A549 (cell line): ENCODE data around the gene CELA3B. TPM values are rescaled to one million over a fixed set of nuclear protein-coding genes. Genes with fewer than 3 reads are reported as not detected.
"Not testable (repeated sequence)": the region's sequence is repeated elsewhere in the genome, so short reads cannot be mapped to it uniquely, and the experiment has no call there.

ENCODE experiments used
- ATAC-seq, 2 experiments: fragments of 200-7000 bp in 1 of 2; fragments of >200 bp in 1 of 2; cut with Nextera tagmentation in 1 of 2; cut with Tn5 transposase in 1 of 2; 3 replicates each; pipeline versions ENCODE4 v1.8.0 to v1.9.1; 2018 to 2020; ENCODE audit warnings: mild to moderate bottlenecking in 1 of 2, moderate library complexity in 1 of 2
- CTCF ChIA-PET: fragments of 300-600 bp; sonication (Branson Sonifier 250); formaldehyde crosslinking; extraction: SDS; loops from one replicate; lab custom pipeline; 2021; ENCODE audit warnings: antibody characterized with exemption, inconsistent platforms; lab: Yijun Ruan, JAX
- POLR2A ChIA-PET: fragments of 350-600 bp; formaldehyde crosslinking; extraction: SDS; loops from one replicate; lab custom pipeline; 2021; ENCODE audit warnings: antibody characterized with exemption, inconsistent platforms; lab: Yijun Ruan, JAX
- DNase-seq, 2 experiments: peaks; one replicate each; pipeline versions ENCODE4 v3.0.0 to v3.0.0-alpha.2; 2011 to 2016; ENCODE audit warnings: low read depth in 1 of 2, low spot score in 1 of 2
- FAIRE-seq: peaks from 2 replicates; lab custom pipeline; 2011; peaks lifted over from hg19 to GRCh38; lab: Jason Lieb, UNC
- H3K27ac ChIP-seq, 2 experiments: fragments of >200 bp; sonication (Bioruptor Twin); formaldehyde crosslinking; 3 replicates each; pipeline ENCODE4 v1.5.1; 2016 to 2017
- H3K4me1 ChIP-seq: fragments of >200 bp; sonication (Bioruptor Twin); formaldehyde crosslinking; 3 replicates; pipeline ENCODE4 v1.6.1; 2016
- H3K4me2 ChIP-seq: fragments of >200 bp; sonication (Bioruptor Twin); formaldehyde crosslinking; 3 replicates; pipeline ENCODE4 v1.6.1; 2016
- H3K4me3 ChIP-seq: fragments of >200 bp; sonication (Bioruptor Twin); formaldehyde crosslinking; 3 replicates; pipeline ENCODE4 v1.5.1; 2016
- H3K9me3 ChIP-seq: fragments of >200 bp; sonication (Bioruptor Twin); formaldehyde crosslinking; 3 replicates; pipeline ENCODE4 v1.6.1; 2016
- WGBS: methylation state at CpG from one replicate; pipeline ENCODE4 v1.1.6; 2017; ENCODE audit errors: missing lambda C conversion rate; 5-methylcytosine and 5-hydroxymethylcytosine counted together
- polyA plus RNA-seq, 4 experiments: library from polyadenylated mRNA; depleted of rRNA in 3 of 4; stranded (reverse); fragments of >200 nt; fragmentation: RNase III in 1 of 4; extraction: RNeasy Plus Mini Kit Qiagen cat#74134 plus additional on column Dnase treatment in 1 of 4; gene quantifications; 2 replicates in 3 of 4; 3 replicates in 1 of 4; pipeline ENCODE4 v1.2.3, GENCODE V29; 2011 to 2017

The CELA3B gene
- polyA plus RNA-seq, 2 of the 4 experiments (the other 2 are of a cell fraction), result not detected

DNA sequence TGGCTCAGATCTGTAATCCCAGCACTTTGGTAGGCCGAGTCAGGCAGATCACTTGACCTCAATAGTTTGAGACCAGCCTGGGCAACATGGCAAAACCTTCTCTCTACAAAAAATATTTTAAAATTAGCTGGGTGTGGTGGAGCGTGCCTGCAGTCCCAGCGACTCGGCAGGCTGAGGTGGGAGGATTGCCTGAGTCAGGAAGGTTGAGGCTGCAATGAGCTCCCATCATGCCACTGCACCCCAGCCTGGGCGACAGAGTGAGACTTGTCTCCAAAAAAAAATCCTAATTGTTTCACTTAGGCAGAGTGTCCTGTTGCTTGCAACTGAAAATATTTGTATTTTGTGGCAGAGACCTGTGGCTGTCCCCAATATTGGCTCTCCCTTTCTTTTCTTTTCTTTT is 7.8 kb upstream of the CELA3B start:
- DNase-seq, H3K27ac ChIP-seq, H3K4me2 ChIP-seq, POLR2A ChIA-PET, FAIRE-seq, H3K9me3 ChIP-seq, ATAC-seq, H3K4me3 ChIP-seq, CTCF ChIA-PET: not testable (repeated sequence)
- H3K4me1 ChIP-seq, result peaks cover 17% of the 10 kb centered on the region; the same call in 2 of the 3 replicates
- WGBS, result 90% methylated on average over 5 of the region's 5 CpGs

DNA sequence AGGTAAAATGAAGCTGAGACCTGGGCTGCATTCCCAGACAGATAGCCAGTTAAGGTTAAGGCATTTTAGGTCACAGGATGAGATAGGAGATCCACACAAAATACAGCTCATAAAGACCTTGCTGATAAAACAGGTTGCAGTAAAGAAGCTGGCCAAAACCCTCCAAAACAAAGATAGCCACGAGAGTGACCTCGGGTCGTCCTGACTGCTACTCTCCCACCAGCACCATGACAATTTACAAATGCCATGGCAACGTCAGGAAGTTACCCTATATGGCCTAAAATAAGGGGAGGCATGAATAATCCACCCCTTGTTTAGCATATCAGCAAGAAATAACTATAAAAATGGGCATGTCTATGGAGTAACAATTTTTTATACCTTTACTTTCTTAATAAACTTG is 6.3 kb upstream of the CELA3B start:
- H3K4me1 ChIP-seq, result peaks cover 17% of the 10 kb centered on the region; the same call in 2 of the 3 replicates
- H3K4me3 ChIP-seq, H3K4me2 ChIP-seq, DNase-seq, FAIRE-seq, POLR2A ChIA-PET, ATAC-seq, H3K9me3 ChIP-seq, H3K27ac ChIP-seq: not testable (repeated sequence)
- 68% methylated on average over 2 of the region's 4 CpGs for WGBS
- CTCF ChIA-PET, result interaction anchor here (1.3 kb wide), 1 partner anchor 672 kb away, joined by 3 read pairs; no protein-coding TSS in a partner anchor

DNA sequence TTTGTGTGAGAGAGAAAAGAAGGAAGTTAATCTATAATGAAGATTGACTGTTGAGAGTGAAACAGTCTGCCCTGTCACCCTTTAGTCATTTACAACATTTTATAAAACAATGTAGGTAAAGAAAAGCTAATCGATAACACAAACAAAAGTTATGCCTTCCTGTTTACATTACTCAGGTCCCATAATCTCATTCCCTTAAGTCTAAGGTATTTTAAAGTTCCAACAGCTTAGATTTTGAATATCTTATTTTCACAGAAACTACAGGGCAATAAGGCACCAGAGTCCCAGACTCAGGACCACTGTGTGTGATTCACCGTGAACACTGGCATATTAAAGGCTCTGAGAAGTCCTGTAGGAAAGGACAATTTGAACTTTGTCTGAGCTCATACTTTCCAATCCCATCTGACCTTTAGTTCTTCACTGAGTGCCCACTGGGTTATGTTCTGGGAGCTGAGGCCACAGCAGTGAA is 3.8 kb upstream of the CELA3B start:
- CTCF ChIA-PET, result interaction anchor here (0.6 kb wide), 2 partner anchors 56 to 592 kb away, joined by 3 to 4 read pairs; no protein-coding TSS in a partner anchor
- not testable (repeated sequence) for H3K4me3 ChIP-seq, FAIRE-seq, DNase-seq, H3K9me3 ChIP-seq
- POLR2A ChIA-PET, result interaction anchor here (0.7 kb wide), 1 partner anchor 464 kb away, joined by 3 read pairs; the partner anchor contains the start of gene ALPL
- peak overlapping the region; percentile 42; the same call in 2 of the 3 replicates for H3K4me2 ChIP-seq
- H3K27ac ChIP-seq, result peak overlapping the region; percentile 69 to 77
- H3K4me1 ChIP-seq, result peaks cover 13% of the 10 kb centered on the region; the same call in 2 of the 3 replicates
- peak in 1 of 2 experiments; percentile 60; a peak in 3 of 6 replicates for ATAC-seq
- 4% methylated on average over 2 of the region's 2 CpGs for WGBS

GRCh38 chr1:21973948-21974347 is 2.9 kb upstream of the CELA3B start:
- not testable (repeated sequence) for FAIRE-seq
- peak overlapping the region; percentile 69 to 77 for H3K27ac ChIP-seq

GRCh38 chr1:21974699-21975098 is 2.1 kb upstream of the CELA3B start:
- 28% methylated on average over 6 of the region's 6 CpGs for WGBS
- CTCF ChIA-PET, H3K4me2 ChIP-seq, FAIRE-seq, POLR2A ChIA-PET, H3K9me3 ChIP-seq, H3K4me3 ChIP-seq: not testable (repeated sequence)
- peak overlapping the region; percentile 35 to 57; a peak in 1 of 6 replicates for H3K27ac ChIP-seq
- DNase-seq, result peak in 1 of 2 experiments; percentile 51
- H3K4me1 ChIP-seq, result peaks cover 13% of the 10 kb centered on the region; the same call in 2 of the 3 replicates
- peak in 1 of 2 experiments; percentile 69; a peak in 3 of 6 replicates for ATAC-seq

More at GRCh38 chr1:21973948-21974347, 2.9 kb upstream of the CELA3B start:
- WGBS, result 95% methylated on average over 8 of the region's 8 CpGs
- peaks cover 13% of the 10 kb centered on the region; the same call in 2 of the 3 replicates for H3K4me1 ChIP-seq
- H3K9me3 ChIP-seq, POLR2A ChIA-PET, H3K4me2 ChIP-seq, H3K4me3 ChIP-seq, ATAC-seq, DNase-seq, CTCF ChIA-PET: not testable (repeated sequence)

DNA sequence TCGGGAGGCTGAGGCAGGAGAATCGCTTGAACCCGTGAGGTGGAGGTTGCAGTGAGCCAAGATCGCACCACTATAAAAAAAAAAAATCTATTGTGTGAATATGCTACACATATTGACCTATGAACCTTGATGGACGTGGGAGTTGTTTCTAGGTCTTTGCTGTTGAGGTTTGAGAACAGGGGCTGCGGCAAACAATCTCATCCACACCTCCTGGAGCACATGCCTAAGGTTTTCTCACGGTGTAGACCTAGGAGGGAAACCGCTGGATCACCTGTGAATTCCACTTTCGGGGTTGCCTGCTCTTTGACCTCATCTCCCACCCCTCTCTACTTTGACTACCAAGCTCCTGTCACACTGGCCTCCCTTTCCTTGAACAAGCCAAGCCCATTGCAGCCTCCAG is 1.5 kb upstream of the CELA3B start:
- H3K9me3 ChIP-seq, CTCF ChIA-PET, ATAC-seq, FAIRE-seq, H3K4me3 ChIP-seq, POLR2A ChIA-PET, DNase-seq, H3K4me2 ChIP-seq: not testable (repeated sequence)
- Histone ChIP-seq H3K4me1 (peaks cover 13% of the 10 kb centered on the region; the same call in 2 of the 3 replicates), H3K27ac (peak overlapping the region in 1 of 2 experiments; percentile 43; a peak in 1 of 6 replicates)
- 91% methylated on average over 9 of the region's 9 CpGs for WGBS

DNA sequence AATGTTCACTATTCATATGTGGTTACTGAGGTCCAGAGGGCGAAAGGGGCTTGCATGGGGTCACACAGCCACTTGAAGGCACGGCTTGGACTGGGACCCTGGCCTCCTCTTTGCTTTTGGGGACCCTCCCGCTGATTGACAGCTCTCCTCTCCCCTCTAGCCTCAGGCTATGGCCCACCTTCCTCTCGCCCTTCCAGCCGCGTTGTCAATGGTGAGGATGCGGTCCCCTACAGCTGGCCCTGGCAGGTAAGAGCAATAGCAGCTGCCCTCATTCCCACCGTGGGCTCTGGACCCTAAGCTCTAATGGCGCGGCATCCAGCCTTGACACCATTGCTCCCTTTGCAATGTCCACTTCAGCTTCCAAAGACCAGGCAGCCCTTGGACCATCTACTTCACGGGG is 1.4 kb downstream of the CELA3B start:
- not testable (repeated sequence) for FAIRE-seq

More for the DNA sequence above, 1.4 kb downstream of the CELA3B start:
- 83% methylated on average over 10 of the region's 11 CpGs for WGBS
- POLR2A ChIA-PET, H3K4me3 ChIP-seq, DNase-seq, H3K4me1 ChIP-seq, H3K27ac ChIP-seq, H3K4me2 ChIP-seq, H3K9me3 ChIP-seq, ATAC-seq: not testable (repeated sequence)
- CTCF ChIA-PET, result interaction anchor here (1.3 to 1.7 kb wide), 2 partner anchors 14 to 38 kb away, joined by 3 read pairs; no protein-coding TSS in a partner anchor
